ENCODE measurements around the gene TMEM164. TPM values are rescaled to one million over a fixed set of nuclear protein-coding genes. Genes with fewer than 3 reads are reported as not detected.

The TMEM164 gene
- total RNA-seq, 1 donor from 2014 or later: 14.9 TPM

DNA sequence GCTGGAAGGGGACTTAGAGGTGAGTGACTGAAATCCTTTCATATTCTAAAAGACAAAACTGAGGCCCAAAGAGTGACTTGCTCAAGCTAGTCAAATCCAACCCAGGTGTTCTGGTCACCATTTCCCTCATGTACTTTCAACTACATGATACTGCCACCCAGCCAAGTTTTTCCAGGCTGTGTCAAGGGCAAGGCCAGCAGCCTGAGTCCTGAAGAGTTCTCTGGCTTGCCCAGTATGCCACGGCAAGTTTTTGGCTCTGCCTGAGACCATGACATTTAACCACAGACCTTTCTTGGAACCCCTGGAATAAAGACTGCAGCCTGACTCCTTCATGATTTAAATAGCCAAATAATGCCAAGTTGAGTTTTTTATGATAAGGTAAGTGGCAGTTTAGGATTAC lies 10.7 kb upstream of the TMEM164 start:
- H3K27ac Mint-ChIP-seq: no peak overlapping the region
- no peak for DNase-seq
- H3K4me3 Mint-ChIP-seq: no peak overlapping the region
- H3K4me1 Mint-ChIP-seq: peaks cover 18% of the 10 kb centered on the region
- H3K9me3 Mint-ChIP-seq: no peaks in the 10 kb centered on the region
- intact Hi-C loops (cut with micrococcal nuclease): no loop called here
- no peaks in the 10 kb centered on the region for H3K36me3 Mint-ChIP-seq (ENCODE audit: low read depth)
- H3K27me3 Mint-ChIP-seq: no peaks in the 10 kb centered on the region

GRCh38 chrX:109995155-109995554 lies 7.8 kb upstream of the TMEM164 start:
- DNase-seq: no peak
- Mint-ChIP-seq H3K4me3 (no peak overlapping the region), H3K4me1 (peaks cover 13% of the 10 kb centered on the region), H3K27me3 (no peaks in the 10 kb centered on the region), H3K27ac (no peak overlapping the region), H3K9me3 (no peaks in the 10 kb centered on the region), H3K36me3 (ENCODE audit: low read depth) (no peaks in the 10 kb centered on the region)
- intact Hi-C loops (cut with micrococcal nuclease): no loop called here

- Mint-ChIP-seq H3K4me3 (no peak overlapping the region), H3K27me3 (no peaks in the 10 kb centered on the region), H3K27ac (no peak overlapping the region), H3K36me3 (ENCODE audit: low read depth) (no peaks in the 10 kb centered on the region), H3K4me1 (peaks cover 8% of the 10 kb centered on the region), H3K9me3 (no peaks in the 10 kb centered on the region)
- intact Hi-C loops (cut with micrococcal nuclease): no loop called here
- no peak for DNase-seq
These were observed 5.0 kb upstream of the TMEM164 start for GRCh38 chrX:109997786-109998452.

- H3K4me3 Mint-ChIP-seq: no peak overlapping the region
- no peaks in the 10 kb centered on the region for H3K9me3 Mint-ChIP-seq
- H3K27me3 Mint-ChIP-seq: no peaks in the 10 kb centered on the region
- H3K27ac Mint-ChIP-seq: no peak overlapping the region
- DNase-seq: no peak
- H3K36me3 Mint-ChIP-seq (ENCODE audit: low read depth): peaks cover 4% of the 10 kb centered on the region
- intact Hi-C loops (cut with micrococcal nuclease): loop anchor here (10.0 kb wide), 2 partner anchors 145 to 265 kb away; partner anchors contain the start of gene ACSL4
- H3K4me1 Mint-ChIP-seq: peaks cover 18% of the 10 kb centered on the region
These were observed 2.9 kb upstream of the TMEM164 start for GRCh38 chrX:110000000-110000399.

DNA sequence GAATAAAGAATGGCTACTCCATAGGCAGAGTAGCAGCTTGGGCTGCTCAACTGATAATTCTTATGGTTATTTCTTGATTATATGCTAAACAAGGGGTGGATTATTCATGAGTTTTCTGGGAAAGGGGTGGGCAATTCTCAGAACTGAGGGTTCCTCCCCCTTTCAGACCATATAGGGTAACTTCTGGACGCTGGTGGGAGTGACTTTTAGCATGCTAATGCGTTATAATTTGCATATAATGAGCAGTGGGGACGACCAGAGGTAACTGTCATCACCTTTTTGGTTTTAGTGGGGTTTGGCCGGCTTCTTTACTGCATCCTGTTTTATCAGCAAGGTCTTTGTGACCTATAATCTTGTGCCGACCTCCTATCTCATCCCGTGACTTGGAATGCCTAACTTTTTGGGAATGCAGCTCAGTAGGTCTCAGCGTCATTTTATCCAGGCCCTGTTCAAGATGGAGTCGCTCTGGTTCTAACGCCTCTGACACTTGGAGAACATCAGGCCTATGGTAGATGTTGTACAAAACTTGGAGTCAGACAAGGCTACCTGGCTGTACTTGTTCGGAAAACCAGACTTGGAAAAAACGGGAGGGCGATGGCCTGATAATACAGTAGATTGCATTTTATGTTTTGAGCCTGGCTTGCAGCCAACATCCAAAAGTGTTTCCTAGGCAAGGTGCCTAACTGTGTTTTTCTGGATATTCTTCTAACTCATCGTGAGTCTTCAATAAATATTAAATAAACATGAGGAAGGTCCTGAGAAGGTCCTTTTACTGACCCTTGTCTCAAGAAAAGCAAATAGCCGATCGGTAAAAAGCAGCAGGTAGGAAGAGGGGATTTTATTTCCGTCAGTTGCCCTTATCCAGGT lies 1.8 kb upstream of the TMEM164 start:
- no peak overlapping the region for H3K4me3 Mint-ChIP-seq
- no peaks in the 10 kb centered on the region for H3K27me3 Mint-ChIP-seq
- H3K4me1 Mint-ChIP-seq: peaks cover 22% of the 10 kb centered on the region
- H3K36me3 Mint-ChIP-seq (ENCODE audit: low read depth): peaks cover 7% of the 10 kb centered on the region
- H3K9me3 Mint-ChIP-seq: no peaks in the 10 kb centered on the region
- intact Hi-C loops (cut with micrococcal nuclease): loop anchor here (10.0 kb wide), 2 partner anchors 144 to 266 kb away; partner anchors contain the start of gene ACSL4
- DNase-seq: no peak
- peak overlapping the region; percentile 29 for H3K27ac Mint-ChIP-seq

DNA sequence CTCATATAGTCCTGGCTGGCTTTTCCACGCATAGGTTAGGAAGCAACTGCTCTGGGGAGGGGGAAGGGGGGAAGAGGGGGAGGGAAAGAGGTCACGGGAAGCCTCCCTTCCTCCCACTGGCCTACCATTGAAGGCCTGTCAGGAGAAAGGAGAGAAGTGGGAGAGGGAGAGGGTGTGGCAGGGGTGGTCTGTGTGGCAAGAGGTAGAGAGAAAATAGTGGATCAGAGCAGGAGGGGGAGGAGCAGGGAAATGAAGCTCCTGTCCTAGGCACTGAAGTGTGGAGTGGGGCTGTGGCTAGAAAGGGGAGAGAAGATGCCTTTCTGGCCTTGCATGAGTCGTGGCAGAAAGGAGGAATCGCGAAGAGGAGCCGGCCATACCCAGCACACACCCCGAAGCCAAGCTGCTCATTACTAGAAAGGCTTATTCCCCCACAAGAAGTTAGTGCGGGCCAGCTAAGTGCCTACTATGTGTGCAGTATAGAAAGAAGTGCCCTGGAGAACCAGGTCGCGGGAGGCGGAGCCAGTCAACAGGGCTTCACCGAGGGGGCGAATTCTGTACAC lies 1.1 kb upstream of the TMEM164 start:
- Mint-ChIP-seq H3K4me1 (peaks cover 25% of the 10 kb centered on the region), H3K36me3 (ENCODE audit: low read depth) (peaks cover 8% of the 10 kb centered on the region), H3K4me3 (peak overlapping the region; percentile 89), H3K27ac (peak overlapping the region; percentile 96), H3K27me3 (no peaks in the 10 kb centered on the region), H3K9me3 (no peaks in the 10 kb centered on the region)
- no peak for DNase-seq
- intact Hi-C loops (cut with micrococcal nuclease): loop anchor here (1.0 to 10.0 kb wide), 3 partner anchors 143 to 465 kb away; partner anchors contain the start of gene ACSL4

GRCh38 chrX:110003167-110004156 lies 548 bp downstream of the TMEM164 start:
- Mint-ChIP-seq H3K4me3 (peak overlapping the region; percentile 88), H3K36me3 (ENCODE audit: low read depth) (peaks cover 11% of the 10 kb centered on the region), H3K27me3 (no peaks in the 10 kb centered on the region), H3K9me3 (no peaks in the 10 kb centered on the region), H3K4me1 (peaks cover 26% of the 10 kb centered on the region), H3K27ac (peak overlapping the region; percentile 90)
- intact Hi-C loops (cut with micrococcal nuclease): loop anchor here (10.0 kb wide), 2 partner anchors 141 to 269 kb away; partner anchors contain the start of gene ACSL4
- peak; percentile 61 for DNase-seq

DNA sequence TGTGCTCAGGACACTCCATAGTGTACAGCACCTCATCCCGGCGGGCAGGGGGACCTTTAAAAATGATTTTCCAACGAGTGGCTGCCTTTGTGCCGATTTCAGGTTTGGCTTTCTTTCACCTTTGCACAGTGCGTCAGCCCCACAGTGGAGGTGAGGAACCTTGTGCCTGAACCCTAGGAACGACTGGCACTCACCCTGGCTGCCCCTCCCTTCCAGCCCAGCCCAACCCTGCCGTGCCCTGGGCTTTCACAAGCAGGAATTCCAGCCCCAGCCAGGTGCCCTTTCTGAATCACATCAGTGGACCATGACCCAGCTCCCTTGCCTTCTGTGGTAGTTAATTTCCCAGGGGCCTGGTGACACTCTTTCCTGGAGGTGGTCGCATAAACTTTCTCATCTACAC lies 1.3 kb downstream of the TMEM164 start:
- H3K9me3 Mint-ChIP-seq: no peaks in the 10 kb centered on the region
- no peak overlapping the region for H3K27ac Mint-ChIP-seq
- H3K36me3 Mint-ChIP-seq (ENCODE audit: low read depth): peaks cover 11% of the 10 kb centered on the region
- intact Hi-C loops (cut with micrococcal nuclease): loop anchor here (10.0 kb wide), 2 partner anchors 141 to 269 kb away; partner anchors contain the start of gene ACSL4
- peak overlapping the region; percentile 55 for H3K4me3 Mint-ChIP-seq
- no peak for DNase-seq
- no peaks in the 10 kb centered on the region for H3K27me3 Mint-ChIP-seq
- peaks cover 26% of the 10 kb centered on the region for H3K4me1 Mint-ChIP-seq

- Mint-ChIP-seq H3K27ac (no peak overlapping the region), H3K4me1 (peaks cover 26% of the 10 kb centered on the region), H3K36me3 (ENCODE audit: low read depth) (peaks cover 11% of the 10 kb centered on the region), H3K4me3 (peak overlapping the region; percentile 55), H3K9me3 (no peaks in the 10 kb centered on the region), H3K27me3 (no peaks in the 10 kb centered on the region)
- intact Hi-C loops (cut with micrococcal nuclease): loop anchor here (10.0 kb wide), 2 partner anchors 140 to 270 kb away; partner anchors contain the start of gene ACSL4
- no peak for DNase-seq
These were observed 1.9 kb downstream of the TMEM164 start for GRCh38 chrX:110004731-110005369.

- H3K4me3 Mint-ChIP-seq: no peak overlapping the region
- peaks cover 22% of the 10 kb centered on the region for H3K36me3 Mint-ChIP-seq (ENCODE audit: low read depth)
- H3K27me3 Mint-ChIP-seq: no peaks in the 10 kb centered on the region
- intact Hi-C loops (cut with micrococcal nuclease): loop anchor here (10.0 kb wide), 2 partner anchors 139 to 271 kb away; partner anchors contain the start of gene ACSL4
- H3K27ac Mint-ChIP-seq: no peak overlapping the region
- H3K9me3 Mint-ChIP-seq: no peaks in the 10 kb centered on the region
- no peak for DNase-seq
- H3K4me1 Mint-ChIP-seq: peaks cover 26% of the 10 kb centered on the region
These were observed 3.2 kb downstream of the TMEM164 start for GRCh38 chrX:110006161-110006560.

DNA sequence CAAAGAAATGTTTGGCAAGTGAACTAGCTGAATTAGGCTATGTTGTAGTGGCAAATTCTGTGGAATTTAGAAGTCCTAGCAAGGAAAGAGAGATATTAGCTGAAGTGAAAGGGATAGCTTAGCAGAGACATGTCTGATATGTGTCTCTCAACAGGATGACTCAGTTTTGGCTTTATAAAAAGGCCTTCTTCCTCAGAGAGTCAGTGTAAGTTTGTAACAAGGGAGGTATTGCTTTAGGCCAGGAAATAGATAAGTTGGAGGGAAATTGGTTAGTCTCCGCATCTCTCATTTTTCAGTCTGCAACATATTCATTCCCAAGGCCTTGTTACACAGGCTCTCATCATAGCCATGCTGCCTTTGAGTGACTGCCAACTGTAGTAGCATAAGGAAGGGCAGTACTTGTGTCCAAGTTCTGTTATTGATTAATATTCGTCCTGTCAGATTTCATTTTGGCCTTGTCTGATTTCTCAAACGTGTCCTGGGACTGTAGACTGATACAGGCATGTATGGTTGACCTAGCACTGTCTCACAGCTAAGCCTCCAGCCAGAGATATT lies 4.0 kb downstream of the TMEM164 start:
- no peak overlapping the region for H3K27ac Mint-ChIP-seq
- DNase-seq: no peak
- no peaks in the 10 kb centered on the region for H3K27me3 Mint-ChIP-seq
- H3K4me1 Mint-ChIP-seq: peaks cover 24% of the 10 kb centered on the region
- intact Hi-C loops (cut with micrococcal nuclease): loop anchor here (10.0 kb wide), 2 partner anchors 138 to 272 kb away; partner anchors contain the start of gene ACSL4
- no peaks in the 10 kb centered on the region for H3K9me3 Mint-ChIP-seq
- no peak overlapping the region for H3K4me3 Mint-ChIP-seq
- peaks cover 22% of the 10 kb centered on the region for H3K36me3 Mint-ChIP-seq (ENCODE audit: low read depth)

GRCh38 chrX:110008011-110008635 lies 5.2 kb downstream of the TMEM164 start:
- Mint-ChIP-seq H3K27ac (no peak overlapping the region), H3K9me3 (no peaks in the 10 kb centered on the region), H3K4me3 (no peak overlapping the region), H3K4me1 (peaks cover 24% of the 10 kb centered on the region), H3K36me3 (ENCODE audit: low read depth) (peaks cover 28% of the 10 kb centered on the region), H3K27me3 (no peaks in the 10 kb centered on the region)
- DNase-seq: no peak
- intact Hi-C loops (cut with micrococcal nuclease): loop anchor here (10.0 kb wide), 2 partner anchors 137 to 273 kb away; partner anchors contain the start of gene ACSL4

All from activated CD4-positive, alpha-beta T cell treated with anti-CD3 and anti-CD28 coated beads, Interleukin-2, amount 10 ng/mL, durations not matched to agents 24 days and 14 days (primary cell).